GM18517 (cell line): Measurements from ENCODE around the gene ZCCHC17.

Experiments used
- ATAC-seq: cut with Tn5 transposase; IDR thresholded peaks from one replicate; pipeline ENCODE4 v1.9.1; 2021; ENCODE audit warnings: mild to moderate bottlenecking, moderate library complexity; ENCODE audit not compliant: unreplicated experiment

The ZCCHC17 gene

GRCh38 chr1:31302709-31303441 lies 6.0 kb downstream of the ZCCHC17 start:
- ATAC-seq = no peak

- ATAC-seq = no peak
Observed at GRCh38 chr1:31306278-31306677, 9.4 kb downstream of the ZCCHC17 start.

- no peak for ATAC-seq
Observed at GRCh38 chr1:31308036-31308435, 11.2 kb downstream of the ZCCHC17 start.

GRCh38 chr1:31310198-31310597 lies 13.4 kb downstream of the ZCCHC17 start:
- ATAC-seq = no peak

- ATAC-seq = no peak
Observed at GRCh38 chr1:31315902-31316301, 19.1 kb downstream of the ZCCHC17 start.

- no peak for ATAC-seq
Observed at GRCh38 chr1:31318146-31318545, 21.3 kb downstream of the ZCCHC17 start.

GRCh38 chr1:31324093-31324492 lies 27.3 kb downstream of the ZCCHC17 start:
- ATAC-seq = no peak

- ATAC-seq = no peak
Observed at GRCh38 chr1:31324992-31325391, 28.2 kb downstream of the ZCCHC17 start.

- no peak for ATAC-seq
Observed at GRCh38 chr1:31326461-31326860, 29.6 kb downstream of the ZCCHC17 start.

- ATAC-seq = no peak
Observed at GRCh38 chr1:31327381-31327780, 30.5 kb downstream of the ZCCHC17 start.

- ATAC-seq = no peak
Observed at GRCh38 chr1:31335007-31335406, 38.2 kb downstream of the ZCCHC17 start.

GRCh38 chr1:31336687-31337467 lies 40.0 kb downstream of the ZCCHC17 start:
- no peak for ATAC-seq

GRCh38 chr1:31344503-31344902 lies 47.7 kb downstream of the ZCCHC17 start:
- no peak for ATAC-seq

- ATAC-seq = no peak
Observed at GRCh38 chr1:31345635-31346034, 48.8 kb downstream of the ZCCHC17 start.

- ATAC-seq = no peak
Observed at GRCh38 chr1:31346785-31347184, 50.0 kb downstream of the ZCCHC17 start.

GRCh38 chr1:31348449-31348848 lies 51.6 kb downstream of the ZCCHC17 start:
- ATAC-seq = no peak

GRCh38 chr1:31354283-31354682 lies 57.5 kb downstream of the ZCCHC17 start:
- ATAC-seq = no peak

- no peak for ATAC-seq
Observed at GRCh38 chr1:31356427-31356826, 59.6 kb downstream of the ZCCHC17 start.

- ATAC-seq = no peak
Observed at GRCh38 chr1:31361607-31362006, 64.8 kb downstream of the ZCCHC17 start.

- ATAC-seq = no peak
Observed at GRCh38 chr1:31362032-31362431, 65.2 kb downstream of the ZCCHC17 start.

- no peak for ATAC-seq
Observed at GRCh38 chr1:31364561-31365250, 67.9 kb downstream of the ZCCHC17 start.

- ATAC-seq = no peak
Observed at GRCh38 chr1:31366796-31367195, 70.0 kb downstream of the ZCCHC17 start.
